HG02588 (cell line): ENCODE measurements around the gene SUCLG2.

Source experiments
- ATAC-seq: cut with Tn5 transposase; IDR thresholded peaks from one replicate; pipeline ENCODE4 v1.9.1; 2021; ENCODE audit warnings: mild to moderate bottlenecking, moderate library complexity; ENCODE audit not compliant: unreplicated experiment

SUCLG2 gene

GRCh38 chr3:67461667-67462142 is 192.7 kb downstream of the SUCLG2 start:
- ATAC-seq, result no peak

GRCh38 chr3:67460841-67461510 is 193.4 kb downstream of the SUCLG2 start:
- ATAC-seq, result no peak

GRCh38 chr3:67459796-67460195 is 194.6 kb downstream of the SUCLG2 start:
- no peak for ATAC-seq

GRCh38 chr3:67458896-67459530 is 195.4 kb downstream of the SUCLG2 start:
- no peak for ATAC-seq

GRCh38 chr3:67458408-67458807 is 196.0 kb downstream of the SUCLG2 start:
- ATAC-seq, result no peak

- ATAC-seq, result no peak
Measured at GRCh38 chr3:67453628-67454027, 200.8 kb downstream of the SUCLG2 start.

- no peak for ATAC-seq
Measured at GRCh38 chr3:67450153-67450552, 204.3 kb downstream of the SUCLG2 start.

GRCh38 chr3:67447393-67447792 is 207.0 kb downstream of the SUCLG2 start:
- ATAC-seq, result no peak

- ATAC-seq, result no peak
Measured at GRCh38 chr3:67437789-67438188, 216.6 kb downstream of the SUCLG2 start.

- ATAC-seq, result no peak
Measured at GRCh38 chr3:67437090-67437489, 217.3 kb downstream of the SUCLG2 start.

GRCh38 chr3:67433109-67433508 is 221.3 kb downstream of the SUCLG2 start:
- ATAC-seq, result no peak

- no peak for ATAC-seq
Measured at GRCh38 chr3:67431887-67432286, 222.5 kb downstream of the SUCLG2 start.

- ATAC-seq, result no peak
Measured at GRCh38 chr3:67423722-67424121, 230.7 kb downstream of the SUCLG2 start.

GRCh38 chr3:67421912-67422311 is 232.5 kb downstream of the SUCLG2 start:
- ATAC-seq, result no peak

- ATAC-seq, result no peak
Measured at GRCh38 chr3:67419779-67420178, 234.6 kb downstream of the SUCLG2 start.

GRCh38 chr3:67419218-67419529 is 235.2 kb downstream of the SUCLG2 start:
- ATAC-seq, result no peak

- no peak for ATAC-seq
Measured at GRCh38 chr3:67418426-67419217, 235.8 kb downstream of the SUCLG2 start.

GRCh38 chr3:67416703-67417102 is 237.7 kb downstream of the SUCLG2 start:
- no peak for ATAC-seq

GRCh38 chr3:67415511-67415910 is 238.9 kb downstream of the SUCLG2 start:
- no peak for ATAC-seq

- no peak for ATAC-seq
Measured at GRCh38 chr3:67414740-67415139, 239.7 kb downstream of the SUCLG2 start.

- ATAC-seq, result no peak
Measured at GRCh38 chr3:67405193-67405592, 249.2 kb downstream of the SUCLG2 start.

- ATAC-seq, result no peak
Measured at GRCh38 chr3:67402873-67403272, 251.5 kb downstream of the SUCLG2 start.
